B cell (primary cell): ENCODE results near the gene UPK3A.

ENCODE experiments used
- CTCF ChIP-seq: fragments of 200-600 bp; IDR thresholded peaks from one replicate; pipeline ENCODE4 v1.8.0; 2022; ENCODE audit warnings: antibody characterized with exemption, mild to moderate bottlenecking
- EZH2 ChIP-seq: IDR thresholded peaks from 2 replicates; pipeline ENCODE4 v1.6.1; 2012; ENCODE audit warnings: borderline replicate concordance, low read depth, mild to moderate bottlenecking, moderate library complexity, low read length; ENCODE audit not compliant: insufficient read depth, poor library complexity, severe bottlenecking

- TF ChIP-seq CTCF (no peak), EZH2 (no peak)
Measured at GRCh38 chr22:45263463-45264269, 21.1 kb upstream of the UPK3A start.
